DOHH2 (cell line): ENCODE data around the gene HS6ST1.

Experiments used
- H3F3A ChIP-seq: fragments of 200-600 bp; sonication (generic), shearing (Covaris generic); 2 replicates; pipeline ENCODE4 v1.6.0; 2016; ENCODE audit warnings: antibody characterized with exemption, mild to moderate bottlenecking; ENCODE audit not compliant: control insufficient read depth, insufficient read depth
- H3K27ac ChIP-seq: fragments of 200-600 bp; sonication (generic); 2 replicates; pipeline ENCODE4 v1.5.1; 2014; ENCODE audit warnings: low read depth, mild to moderate bottlenecking, low read length, moderate library complexity
- H3K27me3 ChIP-seq: fragments of 200-600 bp; sonication (generic); 2 replicates; pipeline ENCODE4 v1.6.1; 2014; ENCODE audit warnings: mild to moderate bottlenecking, low read length, mixed read lengths; ENCODE audit not compliant: control insufficient read depth
- H3K36me3 ChIP-seq: fragments of 200-600 bp; sonication (generic); 2 replicates; pipeline ENCODE4 v1.6.1; 2014; ENCODE audit warnings: mild to moderate bottlenecking, low read length, moderate library complexity, mixed read lengths; ENCODE audit not compliant: control insufficient read depth
- H3K4me1 ChIP-seq: fragments of 200-600 bp; sonication (generic); 2 replicates; pipeline ENCODE4 v1.6.1; 2014; ENCODE audit warnings: mild to moderate bottlenecking, low read length, mixed read lengths; ENCODE audit not compliant: control insufficient read depth
- H3K4me2 ChIP-seq: fragments of 200-600 bp; sonication (generic); 2 replicates; pipeline ENCODE4 v1.6.0; 2014; ENCODE audit warnings: mild to moderate bottlenecking, low read length, moderate library complexity
- H3K4me3 ChIP-seq: fragments of 200-600 bp; sonication (generic); 2 replicates; pipeline ENCODE4 v1.5.1; 2014; ENCODE audit warnings: mild to moderate bottlenecking, low read length, mixed read lengths
- H3K79me2 ChIP-seq: fragments of 200-600 bp; sonication (generic); 2 replicates; pipeline ENCODE4 v1.6.1; 2014; ENCODE audit warnings: mild to moderate bottlenecking, low read length, mixed read lengths; ENCODE audit not compliant: control insufficient read depth
- H3K9me2 ChIP-seq: fragments of 200-600 bp; sonication (generic); replicated peaks from 2 replicates; pipeline ENCODE4 v1.6.1; 2014; ENCODE audit warnings: mild to moderate bottlenecking, low read length, mixed read lengths; ENCODE audit not compliant: control insufficient read depth
- H3K9me3 ChIP-seq: fragments of 200-600 bp; sonication (generic); 2 replicates; pipeline ENCODE4 v1.6.1; 2014; ENCODE audit warnings: antibody characterized with exemption, low read length, mixed read lengths; ENCODE audit not compliant: control insufficient read depth, insufficient read depth
- H4K20me1 ChIP-seq: fragments of 200-600 bp; sonication (generic); 2 replicates; pipeline ENCODE4 v1.6.0; 2014; ENCODE audit warnings: low read depth, mild to moderate bottlenecking, antibody characterized with exemption, low read length, moderate library complexity; ENCODE audit not compliant: control insufficient read depth, insufficient read depth
- EZH2phosphoT487 ChIP-seq: fragments of 200-600 bp; sonication (generic); IDR thresholded peaks from 2 replicates; pipeline ENCODE4 v1.6.1; 2017; ENCODE audit warnings: borderline replicate concordance, mild to moderate bottlenecking, antibody characterized with exemption, low read length, moderate library complexity, mixed read lengths
- TF ChIP-seq, protein P1 (sequence below): fragments of 200-600 bp; sonication (generic); IDR thresholded peaks from one replicate; pipeline ENCODE4 v1.5.1; 2014; ENCODE audit warnings: antibody characterized with exemption, mild to moderate bottlenecking, low read depth, low read length; ENCODE audit not compliant: poor library complexity, severe bottlenecking

The HS6ST1 gene

GRCh38 chr2:128280901-128281321, 37.8 kb downstream of the HS6ST1 start:
- Histone ChIP-seq H3K4me2 (no peak overlapping the region), H3K4me3 (no peak overlapping the region), H3K4me1 (no peaks in the 10 kb centered on the region), H3K9me3 (no peaks in the 10 kb centered on the region), H3K79me2 (no peaks in the 10 kb centered on the region), H3K27ac (no peak overlapping the region), H3F3A (no peaks in the 10 kb centered on the region), H3K36me3 (no peaks in the 10 kb centered on the region), H3K27me3 (no peaks in the 10 kb centered on the region), H3K9me2 (no peaks in the 10 kb centered on the region), H4K20me1 (no peaks in the 10 kb centered on the region)
- TF ChIP-seq EZH2phosphoT487, result no peak
- TF ChIP-seq, protein P1, sequence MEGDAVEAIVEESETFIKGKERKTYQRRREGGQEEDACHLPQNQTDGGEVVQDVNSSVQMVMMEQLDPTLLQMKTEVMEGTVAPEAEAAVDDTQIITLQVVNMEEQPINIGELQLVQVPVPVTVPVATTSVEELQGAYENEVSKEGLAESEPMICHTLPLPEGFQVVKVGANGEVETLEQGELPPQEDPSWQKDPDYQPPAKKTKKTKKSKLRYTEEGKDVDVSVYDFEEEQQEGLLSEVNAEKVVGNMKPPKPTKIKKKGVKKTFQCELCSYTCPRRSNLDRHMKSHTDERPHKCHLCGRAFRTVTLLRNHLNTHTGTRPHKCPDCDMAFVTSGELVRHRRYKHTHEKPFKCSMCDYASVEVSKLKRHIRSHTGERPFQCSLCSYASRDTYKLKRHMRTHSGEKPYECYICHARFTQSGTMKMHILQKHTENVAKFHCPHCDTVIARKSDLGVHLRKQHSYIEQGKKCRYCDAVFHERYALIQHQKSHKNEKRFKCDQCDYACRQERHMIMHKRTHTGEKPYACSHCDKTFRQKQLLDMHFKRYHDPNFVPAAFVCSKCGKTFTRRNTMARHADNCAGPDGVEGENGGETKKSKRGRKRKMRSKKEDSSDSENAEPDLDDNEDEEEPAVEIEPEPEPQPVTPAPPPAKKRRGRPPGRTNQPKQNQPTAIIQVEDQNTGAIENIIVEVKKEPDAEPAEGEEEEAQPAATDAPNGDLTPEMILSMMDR, result no peak

DNA sequence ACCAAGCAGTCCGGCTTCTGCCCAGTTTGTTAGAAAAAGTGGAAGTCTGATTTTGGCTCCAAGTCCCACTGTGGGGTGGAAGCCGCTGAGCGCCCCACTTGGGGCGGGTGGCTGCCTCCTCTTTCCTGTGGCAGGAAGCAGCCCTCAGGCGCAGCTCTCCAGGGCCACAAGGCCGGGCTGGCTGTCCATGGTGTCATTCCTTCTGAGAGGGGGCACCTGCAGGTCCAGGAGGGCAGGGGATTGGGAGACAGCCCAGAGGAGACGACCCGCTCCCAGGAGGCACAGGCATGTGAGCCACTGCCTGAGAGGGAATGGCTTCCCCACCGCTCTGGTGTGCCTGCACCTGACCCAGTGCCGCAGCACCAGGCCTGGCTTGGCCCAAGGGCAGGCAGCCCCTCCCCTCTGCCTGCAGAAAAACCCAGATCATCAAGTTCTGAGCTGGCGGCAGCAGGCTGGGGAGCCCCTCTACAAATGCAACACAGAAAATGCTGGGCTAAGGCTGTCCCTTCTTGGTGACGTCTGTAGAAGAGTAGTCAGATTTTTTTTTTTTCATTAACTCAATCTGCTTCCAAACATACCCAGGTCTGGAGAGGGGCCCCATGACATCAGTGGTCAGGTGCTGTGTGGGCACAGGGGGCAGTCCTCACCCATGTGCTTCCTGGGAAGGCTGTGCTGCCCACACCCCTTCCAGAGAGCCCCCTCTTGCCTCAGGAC, 38.4 kb downstream of the HS6ST1 start:
- Histone ChIP-seq H3F3A (no peaks in the 10 kb centered on the region), H3K27me3 (no peaks in the 10 kb centered on the region), H3K9me2 (no peaks in the 10 kb centered on the region), H3K9me3 (peaks cover 3% of the 10 kb centered on the region; the same call in 1 of the 2 replicates), H3K4me2 (no peak overlapping the region), H3K4me1 (no peaks in the 10 kb centered on the region), H3K79me2 (no peaks in the 10 kb centered on the region), H3K36me3 (peaks cover 3% of the 10 kb centered on the region; the same call in 1 of the 2 replicates), H4K20me1 (no peaks in the 10 kb centered on the region), H3K4me3 (no peak overlapping the region), H3K27ac (no peak overlapping the region)
- no peak for TF ChIP-seq EZH2phosphoT487
- TF ChIP-seq, protein P1, result no peak

DNA sequence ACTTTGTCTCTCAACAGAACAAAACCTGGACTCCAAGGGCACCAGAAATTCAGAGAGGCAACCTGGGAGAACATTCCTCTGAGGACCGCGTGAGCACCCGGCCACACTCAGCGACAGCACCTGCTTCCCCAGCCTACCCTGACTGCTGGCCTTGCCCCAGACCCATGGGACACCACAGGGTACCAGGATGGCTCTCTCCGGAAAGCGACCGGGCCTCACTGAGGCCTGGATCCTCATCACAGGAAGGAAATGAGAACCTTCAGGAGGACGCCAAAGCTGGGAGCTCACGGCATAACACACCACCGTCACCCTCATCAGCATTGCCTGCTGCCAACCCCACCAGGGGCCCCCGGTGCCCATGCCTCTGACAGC, 38.9 kb downstream of the HS6ST1 start:
- Histone ChIP-seq H3K9me2 (no peaks in the 10 kb centered on the region), H3K27ac (no peak overlapping the region), H3K4me1 (no peaks in the 10 kb centered on the region), H3K36me3 (peaks cover 6% of the 10 kb centered on the region; the same call in 1 of the 2 replicates), H3K27me3 (no peaks in the 10 kb centered on the region), H3K4me2 (no peak overlapping the region), H3K9me3 (peaks cover 3% of the 10 kb centered on the region; the same call in 1 of the 2 replicates), H3F3A (no peaks in the 10 kb centered on the region), H3K79me2 (no peaks in the 10 kb centered on the region), H4K20me1 (no peaks in the 10 kb centered on the region), H3K4me3 (no peak overlapping the region)
- TF ChIP-seq, protein P1, result no peak
- no peak for TF ChIP-seq EZH2phosphoT487
